GM21367 (cell line): ENCODE data around the gene SPATA20.

Source experiments
- ATAC-seq: cut with Tn5 transposase; IDR thresholded peaks from one replicate; pipeline ENCODE4 v1.9.1; 2021; ENCODE audit not compliant: unreplicated experiment

Gene SPATA20

GRCh38 chr17:50594128-50594823 lies 47.3 kb downstream of the SPATA20 start:
- ATAC-seq: no peak

GRCh38 chr17:50594892-50595291 lies 47.9 kb downstream of the SPATA20 start:
- ATAC-seq: no peak

DNA sequence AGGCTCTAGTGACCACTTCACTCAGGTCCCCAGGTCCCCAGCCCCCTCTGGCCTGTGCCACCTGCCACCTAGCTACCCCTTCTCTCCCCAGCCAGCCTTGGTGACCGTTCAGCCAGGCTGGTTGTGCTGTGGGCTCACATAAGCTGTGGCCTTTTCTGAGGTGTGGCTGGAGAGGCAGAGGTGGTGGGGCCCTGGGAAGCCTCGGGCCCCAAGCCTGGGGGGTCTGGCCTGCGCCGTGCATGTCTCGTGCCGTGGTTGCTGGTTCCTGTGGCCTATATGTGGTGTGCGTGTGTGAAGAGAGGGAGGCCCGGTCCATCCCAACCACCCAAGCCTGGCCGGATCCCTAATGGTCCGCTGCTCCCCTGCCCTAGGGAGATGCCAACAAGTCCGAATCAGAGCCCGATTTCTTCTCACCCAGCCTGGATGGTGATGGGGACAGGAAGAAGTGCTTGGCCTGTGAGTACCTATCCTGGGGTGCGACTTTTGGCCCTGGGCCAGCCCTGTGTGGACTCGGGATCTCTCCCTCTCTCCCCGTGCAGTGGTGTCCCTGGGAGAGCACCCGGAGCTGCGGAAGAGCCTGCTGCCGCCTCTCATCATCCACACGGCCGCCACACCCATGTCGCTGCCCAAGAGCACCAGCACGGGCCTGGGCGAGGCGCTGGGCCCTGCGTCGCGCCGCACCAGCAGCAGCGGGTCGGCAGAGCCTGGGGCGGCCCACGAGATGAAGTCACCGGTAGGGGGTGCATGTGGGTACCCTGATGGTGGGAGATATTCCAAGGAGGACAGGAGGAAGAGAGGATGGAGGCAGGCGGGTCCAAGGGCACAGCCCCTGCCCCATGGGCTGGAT lies 49.4 kb downstream of the SPATA20 start:
- ATAC-seq: no peak

DNA sequence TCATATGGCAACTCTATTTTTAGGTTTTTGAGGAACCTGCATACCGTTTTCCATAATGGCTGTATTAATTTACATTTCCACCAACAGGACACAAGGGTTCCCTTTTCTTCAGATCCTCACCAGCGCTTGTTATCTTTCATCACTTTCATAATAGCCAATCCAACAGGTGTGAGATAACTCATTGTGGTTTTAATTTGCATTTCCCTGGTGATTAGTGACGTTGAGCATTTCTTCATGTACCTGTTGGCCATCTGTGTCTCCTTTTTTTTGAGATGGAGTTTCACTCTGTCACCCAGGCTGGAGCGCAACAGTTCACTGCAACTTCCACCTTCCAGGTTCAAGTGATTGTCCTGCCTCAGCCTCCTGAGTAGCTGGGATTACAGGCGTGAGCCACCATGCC lies 51.5 kb downstream of the SPATA20 start:
- no peak for ATAC-seq

DNA sequence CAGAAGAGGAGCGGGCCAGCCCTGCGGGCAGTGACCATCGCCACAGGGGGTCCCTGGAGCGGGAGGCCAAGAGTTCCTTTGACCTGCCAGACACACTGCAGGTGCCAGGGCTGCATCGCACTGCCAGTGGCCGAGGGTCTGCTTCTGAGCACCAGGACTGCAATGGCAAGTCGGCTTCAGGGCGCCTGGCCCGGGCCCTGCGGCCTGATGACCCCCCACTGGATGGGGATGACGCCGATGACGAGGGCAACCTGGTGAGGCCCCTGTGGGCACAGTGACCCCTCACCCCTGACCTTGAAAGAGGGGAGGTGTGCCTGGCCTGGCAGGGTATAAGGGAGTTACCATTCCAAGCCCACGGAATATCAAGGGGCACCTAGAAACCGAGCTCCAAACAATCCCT lies 52.6 kb downstream of the SPATA20 start:
- ATAC-seq: no peak

DNA sequence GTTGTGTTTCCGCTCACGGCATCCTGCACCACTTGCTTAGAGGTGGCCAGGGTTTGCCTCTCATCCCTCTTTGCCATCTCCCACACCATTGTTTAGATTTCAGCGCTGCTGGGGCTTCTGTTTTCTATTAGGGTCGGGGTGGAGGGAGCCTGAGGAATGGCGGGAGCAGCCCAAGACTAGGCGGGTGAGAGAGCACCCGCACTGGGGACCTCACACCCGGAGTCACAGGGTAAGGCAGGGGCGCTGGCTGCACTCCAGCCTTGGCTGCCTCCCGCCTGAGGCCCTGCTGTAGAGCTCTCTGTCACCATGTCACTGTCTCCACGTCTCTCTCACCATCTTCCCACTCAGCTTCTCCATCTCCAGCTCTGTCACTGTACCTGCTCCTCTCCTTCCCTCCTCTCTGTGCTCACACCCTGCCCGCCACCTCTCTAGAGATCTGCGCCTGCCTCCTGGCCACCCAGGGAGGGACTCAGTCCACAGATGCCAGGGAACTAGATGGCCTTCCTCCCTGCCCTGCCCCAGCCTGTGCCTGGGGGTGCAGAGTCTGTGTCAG lies 54.9 kb downstream of the SPATA20 start:
- no peak for ATAC-seq

DNA sequence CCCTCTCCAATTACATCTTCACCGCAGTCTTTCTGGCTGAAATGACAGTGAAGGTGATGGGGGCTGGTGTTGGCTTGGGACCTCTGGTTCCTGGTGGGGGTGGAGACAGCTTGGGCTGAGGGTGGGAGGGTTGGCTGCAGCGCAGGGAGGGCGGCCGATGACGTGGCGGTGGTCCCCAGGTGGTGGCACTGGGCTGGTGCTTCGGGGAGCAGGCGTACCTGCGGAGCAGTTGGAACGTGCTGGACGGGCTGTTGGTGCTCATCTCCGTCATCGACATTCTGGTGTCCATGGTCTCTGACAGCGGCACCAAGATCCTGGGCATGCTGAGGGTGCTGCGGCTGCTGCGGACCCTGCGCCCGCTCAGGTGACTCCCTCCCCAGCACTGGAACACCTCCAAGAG lies 55.9 kb downstream of the SPATA20 start:
- no peak for ATAC-seq

DNA sequence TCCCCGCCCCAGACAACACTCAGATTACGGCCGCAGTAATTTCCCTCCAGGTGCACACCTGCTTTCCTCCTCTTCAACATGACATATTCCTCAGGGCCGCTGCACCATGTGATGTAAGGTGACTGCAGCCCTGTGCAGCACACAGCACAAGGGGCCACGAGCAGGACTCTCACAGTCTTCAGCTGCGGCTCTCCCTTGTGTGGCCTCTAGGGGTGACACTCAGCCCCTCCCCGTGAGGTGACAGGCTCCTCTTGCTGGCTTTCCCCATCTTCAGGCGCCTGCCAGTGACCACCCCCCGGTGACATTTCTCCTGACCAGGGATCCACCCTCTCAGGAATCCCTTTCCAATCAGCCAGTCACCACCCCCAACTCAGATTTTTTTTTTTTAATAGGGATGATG lies 56.4 kb downstream of the SPATA20 start:
- no peak for ATAC-seq

DNA sequence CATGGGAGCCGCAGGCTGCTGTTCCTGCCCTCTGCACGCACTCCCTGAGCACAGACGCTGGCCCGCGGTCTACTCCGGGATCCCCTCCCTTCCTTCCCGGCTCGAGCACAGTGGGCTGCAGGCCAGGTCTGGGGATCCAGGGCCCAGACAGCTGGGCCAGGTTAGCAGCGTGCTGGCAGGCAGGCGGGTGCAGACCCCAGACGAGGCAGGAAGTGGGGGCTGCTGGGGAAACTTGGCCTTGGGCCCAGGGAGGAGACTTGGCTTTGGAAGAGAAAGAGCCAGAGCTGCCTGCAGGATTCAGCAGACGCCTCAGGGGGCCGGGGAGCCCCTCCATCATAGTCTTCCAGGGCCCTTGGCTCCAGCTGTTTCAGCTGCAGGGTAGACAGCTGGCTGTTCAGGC lies 57.5 kb downstream of the SPATA20 start:
- no peak for ATAC-seq

DNA sequence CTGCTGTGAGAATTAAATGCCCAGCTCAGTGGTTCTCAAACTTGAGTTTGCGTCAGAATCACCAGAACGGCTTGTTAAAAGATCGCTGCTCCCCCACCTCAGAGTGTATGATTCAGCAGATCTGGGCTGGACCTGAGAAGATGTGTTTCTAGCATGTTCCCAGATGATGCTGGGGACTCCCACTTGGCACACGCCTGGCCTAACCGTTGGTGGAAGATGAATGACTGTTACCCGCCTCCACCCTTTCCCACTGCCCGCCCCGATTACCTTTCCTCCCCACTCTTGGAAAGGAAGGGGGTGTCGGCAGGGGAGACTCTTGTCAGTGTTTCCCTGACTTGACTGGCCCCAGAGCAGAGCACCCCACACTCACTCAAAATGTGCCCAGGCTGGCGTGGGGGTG lies 58.5 kb downstream of the SPATA20 start:
- no peak for ATAC-seq
